SU-DHL-6 (cell line): Measurements from ENCODE around the gene MUC5B.

Source experiments
- H2AFZ ChIP-seq: fragments of 200-600 bp; sonication (generic); 2 replicates; pipeline ENCODE4 v1.6.1; 2014; ENCODE audit warnings: low read depth, mild to moderate bottlenecking, moderate library complexity, mixed read lengths, antibody characterized with exemption, low read length; ENCODE audit not compliant: severe bottlenecking
- H3F3A ChIP-seq: fragments of 200-600 bp; shearing (Covaris generic); 2 replicates; pipeline ENCODE4 v1.6.0; 2016; ENCODE audit warnings: antibody characterized with exemption, mild to moderate bottlenecking; ENCODE audit not compliant: insufficient read depth
- H3K27ac ChIP-seq: fragments of 200-600 bp; sonication (generic); 2 replicates; pipeline ENCODE4 v1.5.1; 2016; ENCODE audit warnings: low read depth, mild to moderate bottlenecking, low read length, moderate library complexity, mixed read lengths
- H3K27me3 ChIP-seq: fragments of 200-600 bp; sonication (generic), shearing (Covaris generic); 2 replicates; pipeline ENCODE4 v1.6.0; 2014; ENCODE audit warnings: mild to moderate bottlenecking, low read length
- H3K36me3 ChIP-seq: fragments of 200-600 bp; sonication (generic); 2 replicates; pipeline ENCODE4 v1.6.1; 2014; ENCODE audit warnings: mild to moderate bottlenecking, low read length, mixed read lengths
- H3K4me2 ChIP-seq: fragments of 300-600, 200-600 bp; shearing (Covaris generic), sonication (generic); 2 replicates; pipeline ENCODE4 v1.6.0; 2014; ENCODE audit warnings: low read length, low read depth, mild to moderate bottlenecking; ENCODE audit not compliant: poor library complexity, severe bottlenecking
- H3K4me3 ChIP-seq: fragments of 200-600 bp; sonication (generic); 2 replicates; pipeline ENCODE4 v1.5.1; 2014; ENCODE audit warnings: antibody characterized with exemption, low read length, mild to moderate bottlenecking, mixed read lengths; ENCODE audit not compliant: insufficient read depth, poor library complexity, severe bottlenecking
- H3K79me2 ChIP-seq: fragments of 200-600 bp; sonication (generic); 2 replicates; pipeline ENCODE4 v1.6.1; 2014; ENCODE audit warnings: mild to moderate bottlenecking, low read length, moderate library complexity; ENCODE audit not compliant: insufficient read depth
- H3K9ac ChIP-seq: fragments of 200-600 bp; sonication (generic); 2 replicates; pipeline ENCODE4 v1.7.0; 2014; ENCODE audit warnings: mild to moderate bottlenecking, low read length
- H3K9me2 ChIP-seq: fragments of 200-600 bp; sonication (generic); replicated peaks from 2 replicates; pipeline ENCODE4 v1.6.1; 2014; ENCODE audit warnings: low read length; ENCODE audit not compliant: insufficient read depth
- H3K9me3 ChIP-seq: fragments of 200-600 bp; sonication (generic); 2 replicates; pipeline ENCODE4 v1.6.1; 2014; ENCODE audit warnings: low read length, mixed read lengths; ENCODE audit not compliant: insufficient read depth
- H4K20me1 ChIP-seq: fragments of 200-600 bp; sonication (generic); 2 replicates; pipeline ENCODE4 v1.6.1; 2014; ENCODE audit warnings: low read depth, mild to moderate bottlenecking, antibody characterized with exemption, low read length, moderate library complexity, mixed read lengths
- CTCF ChIP-seq: fragments of 200-600 bp; sonication (generic); IDR thresholded peaks from one replicate; pipeline ENCODE4 v1.5.1; 2017; ENCODE audit warnings: antibody characterized with exemption, mild to moderate bottlenecking, low read length, moderate library complexity; ENCODE audit not compliant: insufficient read depth, poor library complexity, severe bottlenecking
- EZH2phosphoT487 ChIP-seq: fragments of 200-600 bp; sonication (generic), shearing (Covaris generic); conservative IDR thresholded peaks from 2 replicates; pipeline ENCODE4 v1.6.1; 2018; ENCODE audit warnings: mild to moderate bottlenecking, antibody characterized with exemption, low read length, moderate library complexity, mixed read lengths

Gene MUC5B

GRCh38 chr11:1235901-1236315, 13.0 kb downstream of the MUC5B start:
- no peak overlapping the region for H3K9ac ChIP-seq
- no peak overlapping the region for H3K27ac ChIP-seq
- no peak overlapping the region for H3K4me2 ChIP-seq
- H3K4me3 ChIP-seq = no peak overlapping the region
- no peaks in the 10 kb centered on the region for H4K20me1 ChIP-seq
- H3K79me2 ChIP-seq = no peaks in the 10 kb centered on the region
- H3F3A ChIP-seq = no peaks in the 10 kb centered on the region
- no peaks in the 10 kb centered on the region for H3K27me3 ChIP-seq
- no peak overlapping the region for H2AFZ ChIP-seq
- H3K9me3 ChIP-seq = no peaks in the 10 kb centered on the region
- H3K9me2 ChIP-seq = no peaks in the 10 kb centered on the region
- no peaks in the 10 kb centered on the region for H3K36me3 ChIP-seq
- no peak for TF ChIP-seq EZH2phosphoT487
- TF ChIP-seq CTCF = no peak

- TF ChIP-seq EZH2phosphoT487 = no peak
- TF ChIP-seq CTCF = no peak
- no peaks in the 10 kb centered on the region for H3F3A ChIP-seq
- H3K9ac ChIP-seq = no peak overlapping the region
- H3K79me2 ChIP-seq = no peaks in the 10 kb centered on the region
- H4K20me1 ChIP-seq = no peaks in the 10 kb centered on the region
- no peaks in the 10 kb centered on the region for H3K36me3 ChIP-seq
- H3K9me2 ChIP-seq = no peaks in the 10 kb centered on the region
- H3K4me3 ChIP-seq = no peak overlapping the region
- H3K4me2 ChIP-seq = no peak overlapping the region
- no peaks in the 10 kb centered on the region for H3K9me3 ChIP-seq
- H2AFZ ChIP-seq = no peak overlapping the region
- no peak overlapping the region for H3K27ac ChIP-seq
- H3K27me3 ChIP-seq = no peaks in the 10 kb centered on the region
Measured at GRCh38 chr11:1236316-1237127, 13.7 kb downstream of the MUC5B start.

- Histone ChIP-seq H3K9me3 (no peaks in the 10 kb centered on the region), H3K9ac (no peak overlapping the region), H3F3A (no peaks in the 10 kb centered on the region), H4K20me1 (no peaks in the 10 kb centered on the region), H3K4me2 (no peak overlapping the region), H2AFZ (no peak overlapping the region), H3K4me3 (no peak overlapping the region), H3K9me2 (no peaks in the 10 kb centered on the region), H3K27ac (no peak overlapping the region), H3K79me2 (no peaks in the 10 kb centered on the region), H3K27me3 (no peaks in the 10 kb centered on the region), H3K36me3 (no peaks in the 10 kb centered on the region)
- no peak for TF ChIP-seq CTCF
- TF ChIP-seq EZH2phosphoT487 = no peak
Measured at GRCh38 chr11:1237128-1237580, 14.3 kb downstream of the MUC5B start.
